Prostate gland (tissue), 2 donors: ENCODE data around the gene MAB21L1. TPM values are rescaled to one million over a fixed set of nuclear protein-coding genes. Genes with fewer than 3 reads are reported as not detected.

Source experiments
- DNase-seq: peaks from one replicate; pipeline ENCODE4 v3.0.0-alpha.2; 2019; ENCODE audit warnings: low spot score
- H3K27ac ChIP-seq, 2 donors: fragments of 200-600 bp; sonication (generic); 2 replicates each; pipeline ENCODE4 v1.5.1; 2017 to 2019
- H3K27me3 ChIP-seq: fragments of 200-600 bp; sonication (generic); replicated peaks from 2 replicates; pipeline ENCODE4 v1.5.1; 2019; ENCODE audit not compliant: insufficient read depth
- H3K36me3 ChIP-seq, 2 donors: fragments of 200-600 bp; sonication (generic); 1 replicate in 1 of 2; 2 replicates in 1 of 2; pipeline versions ENCODE4 v1.5.1 to v1.8.1; 2017 to 2019
- H3K4me1 ChIP-seq: fragments of 200-600 bp; sonication (generic); replicated peaks from 2 replicates; pipeline ENCODE4 v1.5.1; 2019
- H3K4me3 ChIP-seq, 2 donors: fragments of 200-600 bp; sonication (generic); 2 replicates each; pipeline ENCODE4 v1.5.1; 2017 to 2019
- H3K9me3 ChIP-seq: fragments of 200-600 bp; sonication (generic); 2 replicates; pipeline ENCODE4 v1.5.1; 2017
- CTCF ChIP-seq, 4 experiments: fragments of 200-600 bp in 2 of 4; fragments of 450-650 bp in 2 of 4; sonication (generic) in 2 of 4; IDR thresholded peaks; 1 replicate in 3 of 4; 2 replicates in 1 of 4; pipeline ENCODE4 v1.5.1; 2016 to 2019; ENCODE audit warnings: antibody characterized with exemption in 4 of 4, mild to moderate bottlenecking in 2 of 4, moderate library complexity in 2 of 4
- POLR2A ChIP-seq: fragments of 450-650 bp; IDR thresholded peaks from one replicate; pipeline ENCODE4 v1.6.1; 2016; ENCODE audit warnings: antibody characterized with exemption, mild to moderate bottlenecking
- POLR2AphosphoS5 ChIP-seq: sonication (generic); formaldehyde crosslinking; IDR thresholded peaks from one replicate; pipeline ENCODE4 v1.6.1; 2017; ENCODE audit warnings: antibody characterized with exemption
- WGBS: methylation state at CpG from one replicate; pipeline ENCODE4 v1.1.5; 2018; 5-methylcytosine and 5-hydroxymethylcytosine counted together
- intact Hi-C: fragments of 100-400 bp; cut with DNase I; formaldehyde crosslinking; loops from one replicate; pipeline ENCODE4 v1.14.2; 2022
- total RNA-seq, 2 donors: library from RNA; depleted of rRNA; stranded (reverse); fragments of >200 nt; gene quantifications; one replicate each; pipeline ENCODE4 v1.1.0, GENCODE V29; 2016

MAB21L1 gene
- 1 to 10 TPM in 1 of 2 donors, under 1 TPM in 1; 0.51 to 3.1 TPM for total RNA-seq

- H3K27me3 ChIP-seq: peaks cover 13% of the 10 kb centered on the region
- intact Hi-C loops: no loop called here
- no peaks in the 10 kb centered on the region for H3K36me3 ChIP-seq
- peak within 1 kb of the TSS; percentile 21 to 37 for H3K4me3 ChIP-seq
- H3K4me1 ChIP-seq: no peaks in the 10 kb centered on the region
- peak; percentile 30 for DNase-seq
- H3K27ac ChIP-seq: peak within 1 kb of the TSS; percentile 22 to 58
- H3K9me3 ChIP-seq: no peaks in the 10 kb centered on the region
- 38% methylated on average over 35 of the region's 35 CpGs for WGBS
- TF ChIP-seq CTCF (IDR thresholded peaks at IDR 0.05) (no peak), POLR2A (no peak), POLR2AphosphoS5 (no peak)
Measured at GRCh38 chr13:35475960-35476943, at the start of gene MAB21L1. TSS of gene MAB21L1 (minus strand) at chr13:35476689. CDS start at chr13:35476138, 551 bp downstream.

GRCh38 chr13:35524171-35524570 is 47.7 kb upstream of the MAB21L1 start:
- Histone ChIP-seq H3K4me1 (no peaks in the 10 kb centered on the region), H3K4me3 (no peak overlapping the region), H3K27ac (no peak overlapping the region), H3K9me3 (no peaks in the 10 kb centered on the region), H3K27me3 (no peaks in the 10 kb centered on the region), H3K36me3 (no peaks in the 10 kb centered on the region)
- intact Hi-C loops: no loop called here
- DNase-seq: no peak
- TF ChIP-seq POLR2A (no peak), POLR2AphosphoS5 (no peak), CTCF (IDR thresholded peaks at IDR 0.05) (no peak)
- 64% methylated on average over 3 of the region's 3 CpGs for WGBS

GRCh38 chr13:35518337-35518946 is 42.0 kb upstream of the MAB21L1 start:
- no peak overlapping the region for H3K27ac ChIP-seq
- H3K27me3 ChIP-seq: no peaks in the 10 kb centered on the region
- no peak for DNase-seq
- 90% methylated on average over 5 of the region's 5 CpGs for WGBS
- intact Hi-C loops: no loop called here
- no peak overlapping the region for H3K4me3 ChIP-seq
- H3K36me3 ChIP-seq: no peaks in the 10 kb centered on the region
- no peaks in the 10 kb centered on the region for H3K4me1 ChIP-seq
- H3K9me3 ChIP-seq: no peaks in the 10 kb centered on the region
- TF ChIP-seq CTCF (IDR thresholded peaks at IDR 0.05): no peak
- TF ChIP-seq POLR2A: no peak
- no peak for TF ChIP-seq POLR2AphosphoS5

- H3K4me1 ChIP-seq: no peaks in the 10 kb centered on the region
- H3K36me3 ChIP-seq: no peaks in the 10 kb centered on the region
- no peaks in the 10 kb centered on the region for H3K27me3 ChIP-seq
- no peak overlapping the region for H3K27ac ChIP-seq
- DNase-seq: no peak
- no peaks in the 10 kb centered on the region for H3K9me3 ChIP-seq
- intact Hi-C loops: no loop called here
- 52% methylated on average over 6 of the region's 6 CpGs for WGBS
- no peak for TF ChIP-seq CTCF (IDR thresholded peaks at IDR 0.05)
- no peak for TF ChIP-seq POLR2AphosphoS5
- TF ChIP-seq POLR2A: no peak
- H3K4me3 ChIP-seq: no peak overlapping the region
Measured at GRCh38 chr13:35514801-35515502, 38.5 kb upstream of the MAB21L1 start.
